Measurements from ENCODE around the gene IGHMBP2. TPM values are rescaled to one million over a fixed set of nuclear protein-coding genes. Genes with fewer than 3 reads are reported as not detected.
"Not testable (repeated sequence)": the region's sequence is repeated elsewhere in the genome, so short reads cannot be mapped to it uniquely, and the experiment has no call there.

IGHMBP2 gene
- total RNA-seq, 1 experiment from 2014 or later = 19.1 TPM

DNA sequence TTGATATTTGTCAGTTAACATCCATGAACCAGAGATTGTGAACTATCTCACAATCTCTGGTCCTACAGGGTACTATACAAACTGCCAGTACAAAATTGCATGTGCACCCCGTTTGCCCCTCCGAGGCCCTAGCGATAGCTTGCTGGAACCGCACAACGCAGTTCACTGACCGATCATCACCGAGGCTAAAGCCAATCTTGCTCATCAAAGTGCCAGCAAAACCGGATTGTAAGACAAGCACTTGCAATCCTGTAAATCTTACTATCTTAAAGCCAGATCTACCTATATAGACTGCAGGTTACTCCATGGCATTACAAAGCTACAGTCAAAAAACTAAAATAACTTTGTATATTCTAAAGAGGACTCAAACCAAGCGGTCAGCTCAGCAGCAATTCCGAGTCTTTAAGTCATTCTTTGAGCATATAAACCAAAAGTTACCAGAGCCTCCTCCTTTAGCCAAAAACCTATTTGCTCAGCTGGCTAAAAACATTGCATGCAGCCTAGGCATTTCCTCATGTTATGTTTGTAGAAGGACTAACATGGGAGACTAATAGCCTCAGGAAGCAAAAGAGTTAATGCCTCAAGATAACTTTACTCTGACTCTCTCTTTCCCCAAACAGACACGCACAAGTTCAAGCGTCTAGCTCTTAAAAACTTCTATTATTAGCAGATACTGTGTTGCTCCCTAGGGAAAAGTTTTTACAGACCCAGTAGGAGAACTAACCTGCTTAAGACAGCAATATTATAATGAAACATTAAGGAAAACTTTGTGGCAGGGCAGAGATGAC is 31.3 kb upstream of the IGHMBP2 start:
- H3K4me3 ChIP-seq (ENCODE audit: insufficient read depth, low read depth, low read length) = no peak overlapping the region
- H3K36me3 ChIP-seq (replicated peaks; ENCODE audit: control insufficient read depth, insufficient read depth, low read length) = no peaks in the 10 kb centered on the region
- no peak for DNase-seq

DNA sequence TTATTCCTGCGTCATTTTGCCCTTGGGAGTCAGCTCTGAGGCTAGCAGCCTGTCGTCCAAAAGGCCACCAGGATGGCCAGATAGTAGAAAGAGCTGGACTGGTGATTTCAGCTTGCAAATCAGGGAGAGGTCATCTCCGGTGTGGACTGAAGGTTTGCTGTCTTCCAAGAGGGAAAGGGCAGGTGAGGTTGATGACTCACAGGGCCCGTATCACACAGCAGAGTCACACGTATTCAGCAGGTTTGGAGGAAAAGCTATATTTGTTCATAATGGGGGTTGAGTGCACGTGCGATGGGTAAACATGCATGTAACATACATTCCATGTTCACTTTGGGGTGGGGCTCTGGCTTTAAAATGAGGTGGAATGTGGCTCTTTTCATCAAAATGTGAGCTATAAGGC is 25.7 kb upstream of the IGHMBP2 start:
- H3K36me3 ChIP-seq (replicated peaks; ENCODE audit: control insufficient read depth, insufficient read depth, low read length) = no peaks in the 10 kb centered on the region; the same call in 1 of the 2 replicates
- H3K27me3 ChIP-seq (ENCODE audit: control insufficient read depth, insufficient read depth, low read length) = no peaks in the 10 kb centered on the region
- no peak overlapping the region for H3K4me3 ChIP-seq (ENCODE audit: insufficient read depth, low read depth, low read length)
- no peak for DNase-seq

More for the DNA sequence above, 31.3 kb upstream of the IGHMBP2 start:
- H3K27me3 ChIP-seq (ENCODE audit: control insufficient read depth, insufficient read depth, low read length) = no peaks in the 10 kb centered on the region

- DNase-seq = no peak
- H3K27me3 ChIP-seq (ENCODE audit: control insufficient read depth, insufficient read depth, low read length) = no peaks in the 10 kb centered on the region
- no peaks in the 10 kb centered on the region; the same call in 1 of the 2 replicates for H3K36me3 ChIP-seq (replicated peaks; ENCODE audit: control insufficient read depth, insufficient read depth, low read length)
- no peak overlapping the region for H3K4me3 ChIP-seq (ENCODE audit: insufficient read depth, low read depth, low read length)
Observed at GRCh38 chr11:68880851-68881250, 22.8 kb upstream of the IGHMBP2 start.

- no peaks in the 10 kb centered on the region; the same call in 1 of the 2 replicates for H3K36me3 ChIP-seq (replicated peaks; ENCODE audit: control insufficient read depth, insufficient read depth, low read length)
- H3K27me3 ChIP-seq (ENCODE audit: control insufficient read depth, insufficient read depth, low read length) = no peaks in the 10 kb centered on the region
- no peak for DNase-seq
- H3K4me3 ChIP-seq (ENCODE audit: insufficient read depth, low read depth, low read length) = no peak overlapping the region
Observed at GRCh38 chr11:68881320-68881719, 22.4 kb upstream of the IGHMBP2 start.

GRCh38 chr11:68882391-68882790 is 21.3 kb upstream of the IGHMBP2 start:
- H3K4me3 ChIP-seq (ENCODE audit: insufficient read depth, low read depth, low read length) = no peak overlapping the region
- no peak for DNase-seq
- H3K36me3 ChIP-seq (replicated peaks; ENCODE audit: control insufficient read depth, insufficient read depth, low read length) = no peaks in the 10 kb centered on the region; the same call in none of the 2 replicates
- H3K27me3 ChIP-seq (ENCODE audit: control insufficient read depth, insufficient read depth, low read length) = no peaks in the 10 kb centered on the region

GRCh38 chr11:68884827-68885226 is 18.9 kb upstream of the IGHMBP2 start:
- H3K4me3 ChIP-seq (ENCODE audit: insufficient read depth, low read depth, low read length); H3K27me3 ChIP-seq (ENCODE audit: control insufficient read depth, insufficient read depth, low read length); H3K36me3 ChIP-seq (replicated peaks; ENCODE audit: control insufficient read depth, insufficient read depth, low read length); DNase-seq: not testable (repeated sequence)

GRCh38 chr11:68889948-68890446 is 13.7 kb upstream of the IGHMBP2 start:
- no peaks in the 10 kb centered on the region for H3K27me3 ChIP-seq (ENCODE audit: control insufficient read depth, insufficient read depth, low read length)
- peak; percentile 92 for DNase-seq
- H3K36me3 ChIP-seq (replicated peaks; ENCODE audit: control insufficient read depth, insufficient read depth, low read length) = peaks cover 10% of the 10 kb centered on the region
- no peak overlapping the region for H3K4me3 ChIP-seq (ENCODE audit: insufficient read depth, low read depth, low read length)

- no peak for DNase-seq
- Histone ChIP-seq H3K4me3 (ENCODE audit: insufficient read depth, low read depth, low read length) (no peak overlapping the region), H3K36me3 (replicated peaks; ENCODE audit: control insufficient read depth, insufficient read depth, low read length) (peaks cover 14% of the 10 kb centered on the region), H3K27me3 (ENCODE audit: control insufficient read depth, insufficient read depth, low read length) (no peaks in the 10 kb centered on the region)
Observed at GRCh38 chr11:68890490-68891231, 13.0 kb upstream of the IGHMBP2 start.

GRCh38 chr11:68891351-68891948 is 12.2 kb upstream of the IGHMBP2 start:
- DNase-seq = no peak
- no peaks in the 10 kb centered on the region for H3K27me3 ChIP-seq (ENCODE audit: control insufficient read depth, insufficient read depth, low read length)
- no peak overlapping the region for H3K4me3 ChIP-seq (ENCODE audit: insufficient read depth, low read depth, low read length)
- H3K36me3 ChIP-seq (replicated peaks; ENCODE audit: control insufficient read depth, insufficient read depth, low read length) = peaks cover 20% of the 10 kb centered on the region

DNA sequence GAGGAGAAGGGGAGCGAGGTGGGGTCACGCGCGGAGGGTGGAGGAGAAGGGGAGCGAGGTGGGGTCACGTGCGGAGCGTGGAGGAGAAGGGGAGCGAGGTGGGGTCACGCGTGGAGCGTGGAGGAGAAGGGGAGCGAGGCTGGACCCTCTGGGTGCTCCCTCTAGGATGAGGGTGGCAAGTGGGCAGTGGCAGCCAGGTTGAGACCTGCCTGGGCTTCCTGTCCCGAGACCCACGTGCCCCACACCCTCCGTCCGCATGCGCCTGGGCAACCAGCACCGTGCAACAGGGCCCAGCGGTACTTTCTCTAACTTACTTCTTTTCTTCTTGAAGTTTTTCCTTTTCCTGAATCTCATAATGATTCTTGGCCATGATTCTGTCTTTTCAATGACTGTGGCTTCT is 11.1 kb upstream of the IGHMBP2 start:
- no peak for DNase-seq
- Histone ChIP-seq H3K4me3 (ENCODE audit: insufficient read depth, low read depth, low read length) (no peak overlapping the region), H3K27me3 (ENCODE audit: control insufficient read depth, insufficient read depth, low read length) (no peaks in the 10 kb centered on the region), H3K36me3 (replicated peaks; ENCODE audit: control insufficient read depth, insufficient read depth, low read length) (peaks cover 30% of the 10 kb centered on the region)

- Histone ChIP-seq H3K27me3 (ENCODE audit: control insufficient read depth, insufficient read depth, low read length) (no peaks in the 10 kb centered on the region), H3K36me3 (replicated peaks; ENCODE audit: control insufficient read depth, insufficient read depth, low read length) (peaks cover 37% of the 10 kb centered on the region), H3K4me3 (ENCODE audit: insufficient read depth, low read depth, low read length) (no peak overlapping the region)
- DNase-seq = no peak
Observed at GRCh38 chr11:68893282-68893681, 10.4 kb upstream of the IGHMBP2 start.

DNA sequence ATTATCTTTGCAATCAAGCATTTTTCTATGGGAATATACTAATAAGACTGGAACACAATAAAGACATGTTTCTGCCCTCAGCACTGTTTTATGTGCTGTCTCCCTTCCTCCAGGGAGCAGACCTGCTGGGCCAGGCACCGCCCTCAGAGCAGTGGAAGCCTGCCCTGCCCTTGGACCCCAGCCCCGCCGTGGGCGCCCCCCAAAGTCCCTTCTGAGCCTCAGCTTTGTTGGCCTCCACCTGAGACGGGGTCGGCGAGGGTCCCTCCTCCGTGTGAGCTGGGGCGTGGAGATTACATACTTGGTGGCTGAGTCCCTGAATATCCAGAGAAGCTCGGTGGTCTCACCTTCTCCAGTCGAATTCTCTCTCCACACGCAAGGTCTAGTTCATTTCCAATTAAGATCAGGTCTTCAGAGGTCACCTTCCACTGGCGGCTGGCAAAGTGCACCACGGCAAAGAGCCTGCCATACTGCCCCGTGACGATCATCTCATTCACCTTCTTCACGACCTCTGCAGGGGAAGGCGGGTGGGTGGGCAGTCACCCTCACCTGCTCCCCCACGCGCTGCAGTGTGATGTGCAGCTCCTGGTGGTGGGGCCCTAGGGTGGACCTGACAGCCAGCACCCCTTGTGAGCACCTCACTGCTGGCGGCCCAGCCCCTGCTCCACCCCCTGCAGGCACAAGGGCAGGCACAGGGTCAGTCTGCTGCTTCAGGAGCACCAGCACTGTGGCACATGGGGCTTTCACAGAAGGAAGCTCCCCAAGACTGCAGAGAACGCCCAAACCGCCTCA is 7.3 kb upstream of the IGHMBP2 start:
- Histone ChIP-seq H3K4me3 (ENCODE audit: insufficient read depth, low read depth, low read length) (no peak overlapping the region), H3K36me3 (replicated peaks; ENCODE audit: control insufficient read depth, insufficient read depth, low read length) (peaks cover 42% of the 10 kb centered on the region), H3K27me3 (ENCODE audit: control insufficient read depth, insufficient read depth, low read length) (no peaks in the 10 kb centered on the region)
- DNase-seq = no peak

GRCh38 chr11:68897441-68897840 is 6.2 kb upstream of the IGHMBP2 start:
- no peak for DNase-seq
- H3K27me3 ChIP-seq (ENCODE audit: control insufficient read depth, insufficient read depth, low read length) = no peaks in the 10 kb centered on the region
- peaks cover 41% of the 10 kb centered on the region for H3K36me3 ChIP-seq (replicated peaks; ENCODE audit: control insufficient read depth, insufficient read depth, low read length)
- H3K4me3 ChIP-seq (ENCODE audit: insufficient read depth, low read depth, low read length) = no peak overlapping the region

DNA sequence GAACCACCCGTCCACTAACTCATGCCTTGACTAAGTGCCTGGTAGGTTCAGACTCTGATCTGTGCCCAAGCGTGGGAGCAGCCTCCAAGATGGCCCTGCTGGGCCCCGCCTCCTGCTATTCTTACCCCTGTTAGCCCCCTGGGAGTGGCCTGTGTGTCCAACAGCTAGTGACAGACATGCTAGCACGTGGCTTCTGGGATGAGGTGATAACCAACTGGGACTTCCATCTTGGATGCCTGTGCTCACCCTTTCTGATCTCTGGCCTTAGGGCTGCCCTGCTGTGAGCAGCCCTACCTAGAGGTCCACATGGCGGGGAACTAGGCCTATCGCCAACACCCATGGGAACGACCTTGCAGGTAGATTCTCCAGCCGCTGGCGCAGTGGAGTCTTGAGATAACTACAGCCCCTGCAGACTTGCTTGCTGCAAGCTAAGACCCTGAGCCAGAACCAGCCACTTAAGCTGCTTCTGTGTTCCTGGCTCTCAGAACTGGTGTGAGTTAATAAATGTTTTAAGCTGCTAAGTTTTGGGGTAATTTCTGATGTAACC is 2.8 kb upstream of the IGHMBP2 start:
- no peak for DNase-seq
- peaks cover 28% of the 10 kb centered on the region for H3K36me3 ChIP-seq (replicated peaks; ENCODE audit: control insufficient read depth, insufficient read depth, low read length)
- H3K27me3 ChIP-seq (ENCODE audit: control insufficient read depth, insufficient read depth, low read length) = no peaks in the 10 kb centered on the region
- H3K4me3 ChIP-seq (ENCODE audit: insufficient read depth, low read depth, low read length) = no peak overlapping the region

Measured in H7 (cell line).